NCI-H82 (cell line): ENCODE data around the gene PAGE2.
"Not testable (repeated sequence)": the region's sequence is repeated elsewhere in the genome, so short reads cannot be mapped to it uniquely, and the experiment has no call there.

Experiments used
- DNase-seq: peaks from one replicate; lab custom pipeline; 2025; lab: John Stamatoyannopoulos, UW

PAGE2 gene, protein sequence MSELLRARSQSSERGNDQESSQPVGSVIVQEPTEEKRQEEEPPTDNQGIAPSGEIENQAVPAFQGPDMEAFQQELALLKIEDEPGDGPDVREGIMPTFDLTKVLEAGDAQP

DNA sequence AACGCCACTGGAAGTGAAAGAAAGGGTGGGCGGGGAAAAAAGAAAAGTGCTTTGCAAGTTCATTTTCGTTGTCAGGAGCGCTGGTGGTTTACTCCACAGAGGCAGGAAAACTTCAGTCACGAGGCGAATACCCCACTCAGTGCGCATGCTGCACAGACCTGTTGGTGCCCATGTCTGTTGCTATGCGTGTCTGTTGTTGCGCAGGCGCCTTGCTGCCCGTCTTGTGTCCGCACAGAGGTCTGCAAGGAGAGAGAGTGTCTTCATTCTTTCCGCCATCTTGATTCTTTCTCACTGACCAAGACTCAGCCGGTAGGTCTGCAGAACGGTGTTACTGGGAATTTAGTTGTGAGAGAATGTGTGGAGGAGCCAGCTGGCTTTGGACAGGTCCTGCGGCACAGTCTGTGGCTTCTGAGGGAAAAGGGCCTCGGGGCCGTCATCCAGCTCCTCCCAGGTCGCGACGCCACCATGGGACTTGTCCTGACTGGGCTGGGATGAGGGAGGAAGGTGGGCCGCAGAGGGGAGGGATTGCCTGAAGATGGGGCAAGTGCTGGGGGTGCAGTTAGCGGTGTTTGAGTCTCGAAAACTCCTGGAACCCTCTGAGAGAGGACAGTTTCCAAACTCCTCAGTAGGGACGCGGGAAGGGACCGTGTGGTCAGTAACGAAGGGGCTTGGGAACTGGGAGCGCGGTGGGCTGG lies at the start of gene PAGE2:
Gene PAGE2 (plus strand): TSS at position 224 of the 695 bp plus-strand sequence. CDS start 1,003 bp downstream, outside the sequence.
- no peak for DNase-seq

DNA sequence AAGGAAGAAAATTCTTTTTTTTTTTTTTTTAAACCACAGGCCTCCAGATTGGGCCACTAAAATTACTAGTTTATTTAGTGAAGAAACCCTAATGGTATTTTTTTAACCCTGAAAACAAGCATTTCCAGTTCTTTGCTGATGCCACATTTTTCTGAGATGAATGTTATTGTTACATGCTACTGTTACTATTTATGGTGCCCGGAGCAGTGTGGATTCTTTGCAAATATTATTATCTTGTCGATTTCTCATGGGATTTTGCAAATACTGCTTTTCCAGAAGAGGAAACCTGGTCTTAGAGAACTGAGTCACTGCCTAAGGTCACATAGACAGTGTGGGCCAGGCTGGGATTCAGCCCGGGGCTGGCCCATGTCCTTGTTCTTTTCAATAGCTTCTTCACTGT lies 49.3 kb upstream of the PAGE2 start:
- DNase-seq: no peak

DNA sequence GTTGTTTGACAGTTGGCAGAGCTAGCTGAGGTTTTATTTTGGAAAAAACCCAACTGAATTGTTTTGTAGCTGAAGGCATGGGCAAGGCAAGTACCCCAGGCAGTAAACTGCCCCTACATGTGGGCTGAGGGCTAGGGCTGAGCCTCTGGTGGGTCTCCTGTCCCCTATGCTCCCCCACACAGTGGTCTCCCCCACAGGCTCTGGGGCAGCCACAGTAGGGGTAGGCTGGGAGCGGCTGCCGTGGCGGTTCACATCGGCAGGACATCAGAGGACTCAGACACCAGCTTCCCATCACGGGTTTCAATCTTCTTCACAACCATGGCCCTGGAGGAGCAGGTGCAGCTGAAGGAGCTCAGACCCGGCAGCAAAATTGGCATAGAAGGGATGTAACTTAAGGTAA lies 47.3 kb upstream of the PAGE2 start:
- no peak for DNase-seq

DNA sequence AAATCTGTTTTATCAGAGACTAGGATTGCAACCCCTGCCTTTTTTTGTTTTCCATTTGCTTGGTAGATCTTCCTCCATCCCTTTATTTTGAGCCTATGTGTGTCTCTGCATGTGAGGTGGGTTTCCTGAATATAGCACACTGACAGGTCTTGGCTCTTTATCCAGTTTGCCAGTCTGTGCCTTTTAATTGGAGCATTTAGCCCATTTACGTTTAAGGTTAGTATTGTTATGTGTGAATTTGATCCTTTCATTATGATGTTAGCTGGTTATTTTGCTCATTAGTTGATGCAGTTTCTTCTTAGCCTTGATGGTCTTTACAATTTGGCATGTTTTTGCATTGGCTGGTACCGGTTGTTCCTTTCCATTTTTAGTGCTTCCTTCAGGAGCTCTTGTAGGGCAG lies 38.2 kb upstream of the PAGE2 start:
- not testable (repeated sequence) for DNase-seq

DNA sequence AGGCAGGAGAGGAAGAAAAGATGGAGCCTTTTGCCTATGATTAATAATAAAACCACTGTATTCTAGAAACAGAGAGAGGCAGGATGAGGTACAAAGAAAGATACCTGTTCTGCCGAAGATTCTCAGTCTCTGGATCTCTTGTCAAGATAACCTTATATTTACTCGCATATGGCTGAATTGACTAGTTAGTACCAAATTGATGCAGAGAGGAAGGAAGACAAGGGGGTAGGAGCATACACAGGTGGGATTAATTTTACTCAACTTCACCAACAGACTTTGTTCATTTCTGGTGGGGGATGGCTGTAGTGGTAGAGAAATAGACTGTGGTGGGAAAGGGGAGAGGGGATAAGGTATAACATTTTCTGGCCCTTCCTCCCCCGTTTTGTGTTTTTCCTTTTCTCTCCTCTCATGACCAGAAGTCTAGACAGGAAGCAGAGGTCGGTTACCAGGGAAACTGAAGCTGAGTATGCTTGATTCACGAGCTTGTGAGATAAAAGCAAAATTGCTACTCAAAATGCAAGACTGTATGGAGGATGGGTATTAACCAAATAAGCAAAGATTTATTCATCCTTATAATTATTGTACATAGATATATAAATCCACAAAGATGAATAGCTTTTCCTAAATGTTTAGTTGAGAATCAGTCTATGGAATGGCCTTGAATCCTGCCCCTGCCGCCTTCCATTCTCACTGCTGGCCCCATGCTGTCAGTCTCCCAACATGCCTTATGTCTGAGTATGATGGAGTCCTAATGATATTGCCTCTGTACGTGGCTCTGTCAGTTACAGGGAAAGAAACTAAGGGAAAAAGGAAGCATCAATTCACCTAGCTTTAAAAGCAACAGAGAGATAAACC lies 31.8 kb upstream of the PAGE2 start:
- DNase-seq: no peak

DNA sequence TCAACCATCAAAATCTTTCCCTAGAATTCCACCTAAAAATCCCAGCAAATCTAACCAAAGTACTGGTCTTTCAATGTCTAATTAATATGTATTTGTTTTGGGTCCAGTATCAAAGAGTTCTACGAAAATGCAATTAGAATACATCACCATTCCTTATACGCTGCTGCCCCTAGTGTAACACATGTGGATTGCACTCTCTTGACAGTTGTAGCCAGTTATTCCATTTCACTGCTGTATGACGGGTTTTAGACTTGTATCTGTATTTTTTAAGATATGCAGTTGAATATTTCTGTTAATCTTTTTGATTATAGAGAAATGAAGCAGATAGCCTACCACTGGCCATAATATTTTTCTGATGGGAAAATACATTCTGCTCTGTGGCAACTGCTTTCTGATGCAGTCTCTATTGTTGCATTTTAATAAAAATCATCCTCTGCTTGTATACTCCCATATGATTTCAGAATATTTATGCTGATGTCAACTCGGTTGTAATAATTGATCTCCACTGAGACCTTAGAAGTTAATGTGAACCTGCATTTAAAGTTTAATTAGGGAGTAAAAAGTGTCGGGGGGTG lies 31.1 kb upstream of the PAGE2 start:
- DNase-seq: peak; percentile 43

DNA sequence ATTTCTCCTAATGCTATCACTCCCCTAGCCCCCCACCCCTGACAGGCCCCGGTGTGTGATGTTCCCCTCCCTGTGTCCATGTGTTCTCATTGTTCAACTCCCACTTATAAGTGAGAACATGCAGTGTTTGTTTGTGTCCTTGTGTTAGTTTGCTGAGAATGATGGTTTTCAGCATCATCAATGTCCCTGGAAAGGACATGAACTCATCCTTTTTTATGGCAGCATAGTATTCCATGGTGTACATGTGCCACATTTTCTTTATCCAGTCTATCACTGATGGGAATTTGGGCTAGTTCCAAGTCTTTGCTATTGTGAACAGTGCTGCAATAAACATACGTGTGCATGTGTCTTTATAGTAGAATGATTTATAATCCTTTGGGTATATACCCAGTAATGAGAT lies 21.6 kb upstream of the PAGE2 start:
- DNase-seq: not testable (repeated sequence)

DNA sequence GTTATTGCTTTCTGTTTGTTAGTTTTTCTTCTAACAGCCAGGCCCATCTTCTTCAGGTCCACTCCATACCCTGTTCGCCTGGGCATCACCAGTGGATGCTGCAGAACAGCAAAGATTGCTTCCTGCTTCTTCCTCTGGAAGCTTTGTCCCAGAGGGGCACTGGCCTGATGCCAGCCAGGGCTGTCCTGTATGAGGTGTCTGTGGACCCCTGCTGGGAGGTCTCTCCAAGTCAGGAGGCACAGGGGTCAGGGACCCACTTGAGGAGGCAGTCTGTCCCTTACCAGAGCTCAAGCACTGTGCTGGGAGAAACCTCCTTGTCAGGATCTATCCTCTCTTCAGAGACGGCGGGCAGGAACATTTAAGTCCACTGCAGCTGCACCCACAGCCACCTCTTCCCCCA lies 16.5 kb upstream of the PAGE2 start:
- no peak for DNase-seq

DNA sequence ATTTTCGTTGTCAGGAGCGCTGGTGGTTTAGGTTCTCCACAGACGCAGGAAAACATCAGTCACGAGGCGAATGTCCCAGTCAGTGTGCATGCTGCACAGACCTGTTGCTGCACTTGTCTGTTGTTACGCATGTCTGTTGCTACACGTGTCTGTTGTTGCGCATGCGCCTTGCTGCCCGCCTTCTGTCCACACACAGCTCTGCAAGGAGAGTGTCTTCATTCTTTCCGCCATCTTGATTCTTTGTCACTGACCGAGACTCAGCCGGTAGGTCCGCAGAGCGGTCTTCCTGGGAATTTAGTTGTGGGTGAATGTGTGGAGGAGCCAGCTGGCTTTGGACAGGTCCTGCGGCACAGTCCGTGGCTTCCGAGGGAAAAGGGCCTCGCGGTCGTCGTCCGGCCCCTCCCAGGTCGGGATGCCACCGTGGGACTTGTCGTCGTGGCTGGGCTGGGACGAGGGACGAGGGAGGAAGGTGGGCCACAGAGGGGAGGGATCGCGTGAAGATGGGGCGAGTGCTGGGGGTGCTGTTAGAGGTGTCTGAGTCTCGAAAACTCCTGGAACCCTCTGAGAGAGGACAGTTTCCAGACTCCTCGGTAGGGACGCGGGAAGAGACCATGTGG lies 13.9 kb upstream of the PAGE2 start, which contains the start of gene PAGE2B:
Gene PAGE2B (plus strand): TSS at position 180 of the 617 bp plus-strand sequence. CDS start 1,012 bp downstream, outside the sequence.
- DNase-seq: no peak

DNA sequence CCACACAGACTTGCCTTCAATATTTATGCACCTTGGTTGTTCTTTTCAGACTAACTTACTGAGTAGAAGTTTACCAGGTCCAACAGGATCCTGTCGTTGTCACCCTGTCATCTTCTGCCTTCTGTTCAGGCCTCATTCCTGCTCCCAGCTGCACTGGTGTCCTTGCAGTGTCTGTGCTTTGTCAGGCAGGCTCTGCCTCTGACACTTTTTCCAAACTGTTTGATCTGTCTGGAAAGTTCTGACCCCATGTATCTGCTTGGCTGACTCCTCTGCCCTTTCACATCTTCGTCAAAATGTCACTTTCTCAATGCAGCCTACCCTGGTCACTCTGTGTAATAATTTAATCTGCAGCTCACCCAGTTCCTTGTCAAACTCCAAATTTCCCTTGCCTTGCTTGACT lies 9.9 kb downstream of the PAGE2 start:
- no peak for DNase-seq

DNA sequence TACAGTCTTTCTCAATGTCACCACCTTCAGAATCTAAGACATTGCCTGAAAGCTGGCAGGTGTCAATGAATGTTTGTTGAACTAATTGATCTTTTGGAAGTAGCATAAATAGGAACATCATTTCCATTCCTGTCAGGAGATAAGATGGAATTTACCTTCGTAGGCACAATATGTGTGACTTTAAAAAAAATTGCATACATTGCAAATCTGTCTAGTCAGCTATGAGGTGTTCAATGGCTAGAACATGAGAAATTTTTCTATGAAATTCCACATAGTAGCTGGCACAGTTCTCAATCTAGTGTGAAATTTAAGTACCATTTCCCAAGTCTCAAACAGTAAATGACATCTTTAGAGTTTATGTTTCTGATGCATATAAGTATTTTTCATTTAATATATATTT lies 10.3 kb downstream of the PAGE2 start:
- no peak for DNase-seq

DNA sequence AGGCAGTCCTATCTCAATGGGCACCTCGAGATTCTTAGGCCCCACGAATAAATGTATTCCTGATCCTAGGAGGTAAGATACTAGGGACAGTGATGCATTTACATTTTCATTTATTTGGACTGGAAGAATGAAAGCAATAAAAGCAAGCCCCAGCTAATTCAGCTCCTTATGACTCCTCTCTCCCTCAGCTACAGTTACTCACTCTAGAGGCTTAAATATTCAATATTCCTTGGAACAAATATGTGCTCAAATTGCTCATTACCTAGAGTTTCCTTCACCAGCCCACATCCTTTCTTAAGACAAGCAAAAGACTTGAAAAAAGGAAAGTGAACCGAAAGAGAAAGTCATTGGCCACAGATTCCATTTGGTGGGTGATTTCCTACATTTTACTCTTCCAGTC lies 13.9 kb downstream of the PAGE2 start:
- no peak for DNase-seq

DNA sequence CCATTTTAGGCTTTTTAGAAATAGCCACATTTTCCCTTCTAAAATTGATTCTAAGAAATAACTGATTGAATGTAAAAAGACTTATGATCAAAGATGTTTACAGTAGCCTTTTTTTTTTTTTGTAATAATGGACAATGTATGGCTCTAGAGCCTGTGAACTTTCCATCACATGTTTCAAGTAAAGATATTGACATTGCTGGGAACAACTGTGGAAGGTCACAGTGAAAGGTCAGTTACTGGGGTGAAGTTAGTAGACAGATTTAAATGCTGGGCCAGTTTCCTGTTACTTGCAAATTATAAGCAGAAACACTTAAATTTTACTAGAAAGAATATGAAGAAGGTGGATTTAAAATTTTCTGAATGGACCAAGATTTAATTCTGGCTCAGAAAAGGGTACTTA lies 18.4 kb downstream of the PAGE2 start:
- DNase-seq: no peak

DNA sequence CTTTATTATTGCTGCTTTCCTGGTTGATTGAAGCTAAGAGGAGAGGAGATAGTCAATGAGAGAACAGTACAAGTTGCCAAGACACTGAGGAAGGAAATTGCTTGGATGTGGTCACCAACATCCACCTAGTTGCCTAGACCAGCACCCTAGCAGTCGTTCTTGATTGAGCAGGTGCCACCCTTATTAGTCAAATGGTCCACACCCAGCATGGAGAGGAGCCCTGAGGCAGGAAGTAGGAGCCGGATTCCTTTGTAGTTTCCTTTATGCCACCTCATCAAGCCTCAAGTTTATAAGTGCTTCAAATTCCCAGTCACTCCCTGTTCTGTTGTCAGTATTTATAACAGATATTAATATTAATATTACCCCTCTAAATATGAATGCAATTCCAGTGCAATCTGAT lies 19.1 kb downstream of the PAGE2 start:
- DNase-seq: no peak

DNA sequence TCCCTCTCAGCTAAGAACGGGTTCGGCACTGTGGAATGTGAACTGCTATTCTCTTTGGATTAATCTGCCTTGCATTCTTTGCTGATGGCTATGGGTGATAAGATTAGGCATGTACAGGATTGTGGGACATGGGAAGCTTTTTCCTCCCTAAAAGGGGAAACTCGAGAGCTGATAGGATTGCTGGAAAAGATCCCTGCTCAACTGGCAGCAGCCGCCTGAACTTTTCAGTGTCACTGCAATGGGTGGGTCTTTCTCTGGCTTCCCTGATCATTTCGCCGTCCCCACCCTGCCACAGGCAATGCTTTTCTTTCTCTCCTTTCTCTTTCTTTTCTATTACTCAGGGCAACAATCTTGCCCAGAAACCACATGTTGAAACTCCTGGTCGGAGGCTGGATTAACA lies 20.5 kb downstream of the PAGE2 start:
- no peak for DNase-seq

DNA sequence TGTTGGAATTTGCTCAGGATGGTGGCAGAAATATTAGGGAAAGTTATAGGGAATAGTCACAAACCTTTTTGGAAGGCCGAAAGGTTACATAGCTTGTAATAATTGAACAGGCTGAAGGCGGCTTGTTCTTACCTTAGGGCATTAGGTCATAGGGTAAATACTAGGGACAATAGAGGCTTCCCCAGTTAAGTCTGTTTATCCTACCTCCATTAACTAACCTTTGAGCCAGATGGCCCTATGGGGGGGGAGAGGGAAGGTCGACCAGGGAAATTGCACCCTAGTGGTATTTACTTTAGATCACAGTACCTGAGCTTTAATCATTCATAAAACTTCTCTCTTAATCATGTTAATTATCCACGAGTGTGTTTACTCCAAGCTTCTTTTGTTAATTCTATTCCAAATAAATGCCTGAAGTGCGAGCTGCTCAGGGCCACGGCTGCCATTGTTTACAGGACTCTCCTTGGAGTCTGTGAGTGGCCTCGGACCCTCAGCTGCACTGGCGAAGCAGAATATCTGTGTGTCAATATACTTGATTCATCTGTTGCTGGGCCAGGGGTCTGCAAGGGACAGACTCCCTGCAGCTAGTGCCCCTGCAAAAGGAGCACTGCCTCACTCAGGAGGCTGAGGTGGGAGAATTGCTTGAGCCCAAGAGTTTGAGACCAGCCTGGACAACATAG lies 22.9 kb downstream of the PAGE2 start:
- DNase-seq: peak; percentile 71

DNA sequence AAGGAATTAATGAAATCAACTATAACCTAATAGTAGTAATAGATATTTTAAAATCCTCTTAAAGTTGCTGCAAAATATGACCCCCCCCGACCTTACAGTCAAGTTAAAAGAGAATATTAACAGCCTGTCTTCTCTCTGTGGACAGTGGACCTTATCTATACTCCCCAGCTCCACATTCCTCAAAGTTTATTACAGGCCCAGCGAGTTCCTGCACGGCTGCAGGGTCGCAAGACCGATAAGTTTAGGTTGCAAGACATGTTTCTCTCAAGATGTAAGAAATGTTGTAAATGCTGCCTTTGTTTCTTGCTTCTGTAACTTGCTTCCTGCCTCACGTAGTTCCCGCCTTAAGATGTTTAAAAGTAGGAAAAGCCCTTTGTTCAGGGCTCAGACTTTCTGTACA lies 27.8 kb downstream of the PAGE2 start:
- DNase-seq: not testable (repeated sequence)

DNA sequence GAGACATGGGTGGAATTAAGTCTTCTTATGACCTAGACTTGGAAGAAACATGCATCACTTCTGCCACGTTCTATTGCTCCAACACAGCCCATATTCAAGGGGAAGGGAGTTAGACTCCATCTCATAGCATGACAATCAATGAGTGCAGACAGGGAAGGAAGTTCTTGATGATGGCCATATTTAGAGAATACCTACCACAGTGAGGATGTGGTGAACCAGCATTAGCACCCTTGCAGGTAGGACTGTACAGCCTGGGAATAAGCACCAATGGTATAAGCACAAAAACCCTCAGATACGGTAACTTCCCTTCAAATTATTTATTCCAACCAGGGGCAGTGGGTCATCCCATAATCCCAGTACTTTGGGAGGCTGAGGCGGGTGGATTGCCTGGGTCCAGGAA lies 29.8 kb downstream of the PAGE2 start:
- no peak for DNase-seq

DNA sequence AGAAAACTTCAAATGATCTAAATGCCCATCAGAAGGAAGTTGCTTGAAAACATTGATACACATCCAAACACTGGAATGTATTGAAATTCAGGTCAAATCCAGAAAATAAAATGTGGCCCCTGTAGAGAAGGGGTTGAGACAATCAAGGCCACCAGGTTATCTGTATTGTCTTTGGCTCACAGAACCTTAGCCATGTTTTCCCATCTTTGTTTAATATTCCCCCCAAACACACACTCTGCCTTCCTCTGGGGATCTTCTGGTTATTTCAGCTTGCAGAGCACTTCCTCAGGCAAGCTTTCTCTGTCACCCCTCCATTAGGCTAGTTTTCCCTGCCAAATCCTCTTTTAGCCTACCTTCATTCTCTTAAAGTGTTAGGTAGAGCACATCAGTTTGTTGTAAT lies 30.5 kb downstream of the PAGE2 start:
- no peak for DNase-seq

DNA sequence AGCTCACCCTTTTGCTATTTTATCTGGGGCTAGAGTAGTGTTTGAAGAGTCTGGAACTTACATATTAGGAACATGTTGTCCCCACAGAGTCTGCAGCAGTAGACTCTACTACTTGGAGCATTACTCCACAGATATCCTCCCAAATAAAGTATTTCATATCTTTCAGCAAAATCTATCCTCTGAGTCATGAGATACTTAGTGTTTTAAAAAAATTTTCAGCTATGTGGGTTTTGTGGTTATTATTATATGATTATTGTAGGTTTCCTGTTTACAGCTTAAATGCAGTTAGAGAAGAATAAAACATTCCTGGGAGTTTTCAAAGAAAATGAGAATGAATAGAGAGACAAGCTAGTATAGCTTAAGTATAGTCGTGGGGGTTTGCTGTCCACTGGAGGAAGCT lies 30.9 kb downstream of the PAGE2 start:
- DNase-seq: no peak

DNA sequence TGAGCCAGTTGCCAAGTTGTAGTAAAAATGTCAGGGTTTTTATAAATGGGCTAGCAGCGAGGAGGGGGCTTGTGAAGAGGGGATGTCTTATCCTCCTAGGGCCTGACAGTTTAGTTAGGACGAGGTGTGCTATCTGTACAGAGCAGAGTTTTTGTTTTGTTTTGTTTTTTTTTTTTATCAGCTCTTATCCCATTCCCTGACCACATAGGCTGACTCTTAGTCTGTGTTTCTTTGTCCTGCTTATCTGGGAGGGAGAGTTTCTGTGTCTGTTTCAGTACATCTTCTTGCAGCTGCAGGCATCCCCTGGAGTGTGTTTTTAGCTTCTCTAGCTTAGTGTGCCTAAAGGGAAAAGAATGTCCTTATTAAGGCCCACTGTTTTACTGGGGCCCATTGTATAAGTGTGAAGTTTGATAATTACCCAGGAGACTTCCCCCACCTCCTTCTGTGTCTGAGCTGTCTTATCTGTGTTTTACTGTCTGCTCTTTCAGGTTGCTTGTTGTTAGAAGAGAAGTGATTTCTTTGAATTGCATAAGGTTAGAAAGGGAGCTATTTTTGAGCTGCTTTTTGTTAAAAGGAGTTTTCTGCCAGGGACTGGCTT lies 32.0 kb downstream of the PAGE2 start:
- no peak for DNase-seq
